Stimulated activated CD8-positive, alpha-beta memory T cell treated with anti-CD3 and anti-CD28 coated beads, Interleukin-4, amount 100 ng/mL, for 24 hours (primary cell): ENCODE data around the gene ELOVL5.

Experiments used
- DNase-seq: peaks from one replicate; pipeline ENCODE4 v3.0.0-alpha.2; 2020; ENCODE audit warnings: low read depth

Gene ELOVL5

DNA sequence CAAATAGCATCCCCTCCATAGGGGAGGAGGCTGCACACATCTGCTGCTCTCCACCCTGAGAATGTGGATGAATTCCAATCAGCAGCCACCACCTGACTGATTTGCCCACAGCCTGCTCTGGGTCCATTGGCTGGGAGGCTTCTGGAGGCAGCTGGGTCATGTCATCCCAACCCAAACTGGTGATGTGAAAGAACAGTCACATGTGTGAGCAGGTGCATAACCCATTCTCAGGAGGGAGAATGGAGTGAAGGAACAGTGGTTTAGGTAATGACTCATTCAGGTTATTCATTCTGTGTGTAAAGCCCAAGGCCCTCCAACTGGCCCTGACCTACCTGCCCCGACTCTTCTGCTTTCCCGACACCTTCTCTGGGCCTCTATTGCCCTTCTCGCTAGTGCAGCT, 109.2 kb downstream of the ELOVL5 start:
- DNase-seq: no peak

DNA sequence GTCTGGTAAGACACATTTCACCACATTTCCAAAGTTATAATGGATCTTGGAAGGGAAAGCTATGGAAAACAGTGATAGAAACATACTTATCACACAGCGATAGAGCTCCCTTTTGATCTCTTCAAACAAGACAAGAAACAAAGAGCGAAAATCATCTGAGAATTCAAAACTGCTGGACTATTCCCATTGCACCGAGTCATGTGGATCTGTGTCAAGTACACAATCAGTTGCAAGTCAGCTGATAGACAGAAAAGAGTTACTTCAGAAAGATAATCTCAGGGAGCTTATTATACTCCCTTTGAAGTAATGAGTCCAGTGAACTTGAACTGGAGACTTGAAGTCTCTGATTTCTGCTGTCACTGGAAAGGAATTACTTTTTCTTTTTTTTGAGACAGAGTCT, 110.4 kb downstream of the ELOVL5 start:
- no peak for DNase-seq

- DNase-seq: no peak
Measured at GRCh38 chr6:53236241-53236640, 112.5 kb downstream of the ELOVL5 start.

DNA sequence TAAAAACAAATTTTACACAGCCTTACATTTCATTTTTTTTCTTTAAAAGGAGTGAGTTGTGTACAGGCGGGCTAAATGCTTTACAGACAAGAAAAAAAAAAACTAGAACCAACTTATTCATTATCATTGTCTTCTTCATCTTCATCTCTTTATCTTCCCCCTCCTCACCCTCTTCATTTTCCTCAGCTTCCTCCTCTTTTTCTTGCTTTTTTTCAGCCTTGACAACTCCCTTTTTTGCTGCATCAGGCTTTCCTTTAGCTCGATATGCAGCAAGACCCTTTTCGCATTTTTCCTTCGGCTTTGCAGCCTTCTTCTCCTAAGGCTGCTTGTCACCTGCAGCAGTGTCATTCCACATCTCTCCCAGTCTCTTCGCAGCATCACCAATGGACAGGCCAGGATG, 113.2 kb downstream of the ELOVL5 start:
- no peak for DNase-seq

DNA sequence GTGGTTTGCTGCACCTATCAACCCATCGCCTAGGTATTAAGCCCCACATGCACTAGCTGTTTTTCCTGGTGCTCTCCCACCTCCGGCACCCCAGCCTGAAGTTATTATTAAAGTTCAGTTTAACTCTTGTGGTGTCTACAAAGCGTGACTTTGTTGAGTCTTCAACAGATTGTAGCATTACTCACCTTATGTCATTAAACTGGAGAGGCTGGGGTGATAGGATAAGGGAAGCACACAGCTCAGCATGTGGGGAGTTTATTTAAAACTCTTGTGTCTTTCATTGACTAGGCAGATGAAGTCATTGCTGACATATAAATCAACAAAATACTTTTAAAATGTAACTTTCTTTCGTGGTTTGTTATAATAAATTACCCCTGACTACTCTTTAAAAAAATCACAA, 115.4 kb downstream of the ELOVL5 start:
- no peak for DNase-seq

DNA sequence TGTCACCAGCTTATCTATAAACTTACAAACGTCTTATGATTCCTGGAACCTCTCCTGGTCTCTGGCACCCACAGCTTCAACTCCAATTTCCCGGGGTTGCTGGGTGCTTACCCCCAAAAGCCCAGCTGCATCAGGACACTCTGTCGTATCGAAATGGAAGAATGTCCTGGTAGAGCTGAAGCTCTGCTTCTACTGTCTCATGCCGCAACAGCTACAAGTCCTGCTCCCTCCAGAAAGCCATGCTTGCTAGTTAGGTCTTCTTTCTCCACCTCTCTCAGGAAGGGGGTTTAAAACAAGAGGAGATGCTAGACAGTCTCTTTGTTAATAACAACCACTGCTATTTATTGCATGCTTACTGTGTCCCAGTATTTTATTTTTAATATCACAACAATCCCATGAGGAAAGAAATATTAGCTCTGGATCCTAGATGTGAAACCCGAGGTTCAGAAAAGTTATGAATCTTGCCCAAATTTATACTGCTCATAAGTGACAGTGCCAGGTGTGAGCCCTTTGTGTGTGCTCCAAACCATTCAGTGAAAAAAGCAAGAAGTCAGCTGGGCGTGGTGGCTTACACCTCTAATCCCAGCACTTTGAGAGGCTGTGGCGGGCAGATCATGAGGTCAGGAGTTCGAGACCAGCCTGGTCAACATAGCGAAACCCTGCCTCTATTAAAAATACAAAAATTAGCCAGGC, 117.8 kb downstream of the ELOVL5 start:
- DNase-seq: no peak

DNA sequence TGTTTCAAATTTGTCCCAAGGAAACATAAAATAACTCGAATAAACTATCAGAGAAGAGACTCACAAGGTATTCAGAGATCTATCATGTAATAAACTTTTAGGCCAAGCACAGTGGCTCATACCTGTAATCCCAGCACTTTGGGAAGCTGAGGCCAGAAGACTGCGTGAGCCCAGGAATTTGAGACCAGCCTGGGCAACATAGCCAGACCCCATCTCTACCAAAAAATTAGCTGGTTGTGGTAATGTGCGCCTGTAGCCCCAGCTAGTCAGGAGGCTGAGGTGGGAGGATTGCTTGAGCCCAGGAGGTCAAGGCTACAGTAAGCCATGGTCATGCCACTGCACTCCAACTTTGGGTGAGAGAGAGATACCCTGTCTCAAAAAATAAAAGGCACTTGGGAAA, 120.9 kb downstream of the ELOVL5 start:
- no peak for DNase-seq

DNA sequence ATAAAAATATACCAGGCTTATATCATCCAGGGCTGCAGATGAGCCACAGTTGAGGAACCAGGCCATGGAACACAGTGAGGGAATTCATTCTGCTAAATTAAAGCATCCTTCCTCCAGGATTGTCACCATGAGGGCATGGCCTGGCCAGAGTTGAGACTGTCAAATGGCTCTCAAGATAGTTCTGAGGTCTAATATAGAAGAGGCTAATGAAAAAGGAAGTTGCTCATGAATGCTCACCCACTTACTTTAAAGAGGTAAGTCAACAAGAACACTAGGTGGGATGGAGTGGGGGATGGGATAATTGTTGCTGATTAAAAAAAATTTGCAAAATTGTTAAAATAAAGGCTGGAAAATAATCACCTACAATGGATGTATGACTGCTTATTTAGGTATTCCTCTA, 128.1 kb downstream of the ELOVL5 start:
- no peak for DNase-seq
